ENCODE data around the gene SETD2.

Gene SETD2

GRCh38 chr3:46986055-46986730 is 177.7 kb downstream of the SETD2 start:
- DNase-seq (ENCODE audit: low read depth in 1 of 2, low spot score in 1 of 2): no peak

- DNase-seq (ENCODE audit: low read depth in 1 of 2, low spot score in 1 of 2): no peak
Observed at GRCh38 chr3:46985588-46985987, 178.3 kb downstream of the SETD2 start.

GRCh38 chr3:46984591-46985459 is 179.1 kb downstream of the SETD2 start:
- DNase-seq (ENCODE audit: low read depth in 1 of 2, low spot score in 1 of 2): no peak

- DNase-seq (ENCODE audit: low read depth in 1 of 2, low spot score in 1 of 2): no peak
Observed at GRCh38 chr3:46982546-46982945, 181.4 kb downstream of the SETD2 start.

GRCh38 chr3:46981932-46982471 is 181.9 kb downstream of the SETD2 start:
- DNase-seq (ENCODE audit: low read depth in 1 of 2, low spot score in 1 of 2): no peak

GRCh38 chr3:46979958-46980497 is 183.9 kb downstream of the SETD2 start:
- no peak for DNase-seq (ENCODE audit: low read depth in 1 of 2, low spot score in 1 of 2)

- peak; percentile 87 to 94 for DNase-seq (ENCODE audit: low read depth in 1 of 2, low spot score in 1 of 2)
Observed at GRCh38 chr3:46978985-46979944, 184.6 kb downstream of the SETD2 start, which contains the start of gene NBEAL2. NBEAL2 (plus strand) TSS chr3:46979666; CDS start chr3:46979862, 196 bp downstream.

- no peak for DNase-seq (ENCODE audit: low read depth in 1 of 2, low spot score in 1 of 2)
Observed at GRCh38 chr3:46978381-46978780, 185.5 kb downstream of the SETD2 start.

GRCh38 chr3:46977811-46978195 is 186.1 kb downstream of the SETD2 start:
- no peak for DNase-seq (ENCODE audit: low read depth in 1 of 2, low spot score in 1 of 2)

- DNase-seq (ENCODE audit: low read depth in 1 of 2, low spot score in 1 of 2): peak; percentile 75 to 86
Observed at GRCh38 chr3:46976326-46977190, 187.4 kb downstream of the SETD2 start, which contains the start of gene CCDC12. CCDC12 (minus strand) TSS chr3:46976745; CDS start chr3:46976732, 13 bp downstream.

GRCh38 chr3:46974421-46975171 is 189.3 kb downstream of the SETD2 start:
- DNase-seq (ENCODE audit: low read depth in 1 of 2, low spot score in 1 of 2): no peak

- no peak for DNase-seq (ENCODE audit: low read depth in 1 of 2, low spot score in 1 of 2)
Observed at GRCh38 chr3:46972396-46972795, 191.5 kb downstream of the SETD2 start.

GRCh38 chr3:46971742-46972141 is 192.2 kb downstream of the SETD2 start:
- DNase-seq (ENCODE audit: low read depth in 1 of 2, low spot score in 1 of 2): no peak

GRCh38 chr3:46971151-46971550 is 192.8 kb downstream of the SETD2 start:
- no peak for DNase-seq (ENCODE audit: low read depth in 1 of 2, low spot score in 1 of 2)

GRCh38 chr3:46970391-46971091 is 193.4 kb downstream of the SETD2 start:
- no peak for DNase-seq (ENCODE audit: low read depth in 1 of 2, low spot score in 1 of 2)

GRCh38 chr3:46968783-46969428 is 195.0 kb downstream of the SETD2 start:
- DNase-seq (ENCODE audit: low read depth in 1 of 2, low spot score in 1 of 2): no peak

- no peak for DNase-seq (ENCODE audit: low read depth in 1 of 2, low spot score in 1 of 2)
Observed at GRCh38 chr3:46966811-46967210, 197.1 kb downstream of the SETD2 start.

All from stimulated activated CD4-positive, alpha-beta T cell treated with anti-CD3 and anti-CD28 coated beads, Interleukin-15, amount 100 ng/mL, for 1 hour (primary cell).